HEK293 (cell line): Measurements from ENCODE around the gene RGS14.

Source experiments
- HOXA7 ChIP-seq: sonication (generic); formaldehyde crosslinking; IDR thresholded peaks from 2 replicates; pipeline ENCODE4 v1.8.1; 2022; ENCODE audit warnings: missing genetic modification reagents, borderline replicate concordance
- REST ChIP-seq: fragments of 450-650 bp; formaldehyde crosslinking; IDR thresholded peaks from 2 replicates; pipeline ENCODE4 v1.5.1; 2016; ENCODE audit warnings: missing biosample characterization, missing genetic modification characterization
- YY1 ChIP-seq: fragments of 450-650 bp; formaldehyde crosslinking; IDR thresholded peaks from 2 replicates; pipeline ENCODE4 v1.5.1; 2018; ENCODE audit warnings: missing biosample characterization, missing genetic modification characterization
- ZBTB26 ChIP-seq: fragments of 450-650 bp; formaldehyde crosslinking; optimal IDR thresholded peaks from 2 replicates; pipeline ENCODE3; 2016; ENCODE audit warnings: missing biosample characterization, mild to moderate bottlenecking, missing genetic modification characterization
- ZFP37 ChIP-seq: fragments of 450-650 bp; formaldehyde crosslinking; IDR thresholded peaks from 2 replicates; pipeline ENCODE4 v1.5.1; 2016; ENCODE audit warnings: missing biosample characterization, missing genetic modification characterization
- ZNF214 ChIP-seq: fragments of 450-650 bp; formaldehyde crosslinking; IDR thresholded peaks from 2 replicates; pipeline ENCODE4 v1.5.1; 2017; ENCODE audit warnings: missing biosample characterization, mild to moderate bottlenecking, missing genetic modification characterization, borderline replicate concordance
- ZNF530 ChIP-seq: fragments of 450-650 bp; formaldehyde crosslinking; IDR thresholded peaks from 2 replicates; pipeline ENCODE4 v1.5.1; 2016; ENCODE audit warnings: low read depth, missing biosample characterization, missing genetic modification characterization
- ZNF626 ChIP-seq: fragments of 450-650 bp; sonication (Bioruptor Pico); formaldehyde crosslinking; IDR thresholded peaks from 2 replicates; pipeline ENCODE4 v1.5.1; 2018; ENCODE audit warnings: missing biosample characterization, missing genetic modification characterization, inconsistent platforms
- ZNF654 ChIP-seq: fragments of 450-650 bp; formaldehyde crosslinking; IDR thresholded peaks from 2 replicates; pipeline ENCODE4 v1.5.1; 2016; ENCODE audit warnings: low read depth, missing biosample characterization, missing genetic modification characterization
- ZNF747 ChIP-seq: fragments of 450-650 bp; formaldehyde crosslinking; IDR thresholded peaks from 2 replicates; pipeline ENCODE4 v1.5.1; 2016; ENCODE audit warnings: missing biosample characterization, missing genetic modification characterization
- TF ChIP-seq, protein P1 (sequence below): fragments of 450-650 bp; formaldehyde crosslinking; IDR thresholded peaks from 2 replicates; pipeline ENCODE4 v1.5.1; 2016; ENCODE audit warnings: missing biosample characterization, missing genetic modification characterization

GRCh38 chr5:177310757-177311391 is 46.9 kb upstream of the RGS14 start:
- no peak for TF ChIP-seq HOXA7 (CRISPR knock-in tag)
- no peak for TF ChIP-seq ZNF214 (tag by site-specific recombination)
- TF ChIP-seq, protein P1, sequence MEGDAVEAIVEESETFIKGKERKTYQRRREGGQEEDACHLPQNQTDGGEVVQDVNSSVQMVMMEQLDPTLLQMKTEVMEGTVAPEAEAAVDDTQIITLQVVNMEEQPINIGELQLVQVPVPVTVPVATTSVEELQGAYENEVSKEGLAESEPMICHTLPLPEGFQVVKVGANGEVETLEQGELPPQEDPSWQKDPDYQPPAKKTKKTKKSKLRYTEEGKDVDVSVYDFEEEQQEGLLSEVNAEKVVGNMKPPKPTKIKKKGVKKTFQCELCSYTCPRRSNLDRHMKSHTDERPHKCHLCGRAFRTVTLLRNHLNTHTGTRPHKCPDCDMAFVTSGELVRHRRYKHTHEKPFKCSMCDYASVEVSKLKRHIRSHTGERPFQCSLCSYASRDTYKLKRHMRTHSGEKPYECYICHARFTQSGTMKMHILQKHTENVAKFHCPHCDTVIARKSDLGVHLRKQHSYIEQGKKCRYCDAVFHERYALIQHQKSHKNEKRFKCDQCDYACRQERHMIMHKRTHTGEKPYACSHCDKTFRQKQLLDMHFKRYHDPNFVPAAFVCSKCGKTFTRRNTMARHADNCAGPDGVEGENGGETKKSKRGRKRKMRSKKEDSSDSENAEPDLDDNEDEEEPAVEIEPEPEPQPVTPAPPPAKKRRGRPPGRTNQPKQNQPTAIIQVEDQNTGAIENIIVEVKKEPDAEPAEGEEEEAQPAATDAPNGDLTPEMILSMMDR = no peak
- no peak for TF ChIP-seq ZBTB26 (tag by site-specific recombination)
- TF ChIP-seq YY1 (tag by site-specific recombination) = no peak
- no peak for TF ChIP-seq ZFP37 (tag by site-specific recombination)
- no peak for TF ChIP-seq ZNF747 (tag by site-specific recombination)
- no peak for TF ChIP-seq ZNF530 (tag by site-specific recombination)
- TF ChIP-seq ZNF654 = no peak
- TF ChIP-seq REST (tag by site-specific recombination) = no peak
- no peak for TF ChIP-seq ZNF626 (tag by site-specific recombination)
